ENCODE measurements around the gene TFPI.

GRCh38 chr2:187546762-187547333, 7.4 kb downstream of the TFPI start:
- TF ChIP-seq POLR2AphosphoS5 (IDR thresholded peaks at IDR 0.05) (no peak), CTCF (IDR thresholded peaks at IDR 0.05) (no peak), EP300 (IDR thresholded peaks at IDR 0.05) (no peak), POLR2A (IDR thresholded peaks at IDR 0.05) (no peak)
